SK-N-SH treated with all-trans-retinoic acid at 6 μM for 48 hours (cell line): ENCODE data around the gene GATAD1.

Experiments
- ARNTL ChIP-seq: fragments of 450-650 bp; formaldehyde crosslinking; IDR thresholded peaks from 2 replicates; pipeline ENCODE4 v1.5.0; 2020; ENCODE audit warnings: low read depth, mild to moderate bottlenecking, moderate library complexity, borderline replicate concordance
- TCF4 ChIP-seq: fragments of 250-450 bp; sonication (Bioruptor Pico); IDR thresholded peaks from 2 replicates; pipeline ENCODE4 v1.8.0; 2021; ENCODE audit warnings: mild to moderate bottlenecking, moderate library complexity, borderline replicate concordance
- ZFP3 ChIP-seq: fragments of 250-450 bp; sonication (Bioruptor Pico); IDR thresholded peaks from 2 replicates; pipeline ENCODE4 v1.5.0; 2020; ENCODE audit warnings: mild to moderate bottlenecking, moderate library complexity
- TF ChIP-seq, protein P1 (sequence below): fragments of 250-450 bp; sonication (Bioruptor Pico); IDR thresholded peaks from 2 replicates; pipeline ENCODE4 v1.8.0; 2021; ENCODE audit warnings: low read depth, mild to moderate bottlenecking, moderate library complexity, borderline replicate concordance
- TF ChIP-seq, protein P2 (sequence below): fragments of 250-450 bp; sonication (Bioruptor Pico); IDR thresholded peaks from 2 replicates; pipeline ENCODE4 v1.8.0; 2020; ENCODE audit warnings: mild to moderate bottlenecking, moderate library complexity, borderline replicate concordance

DNA sequence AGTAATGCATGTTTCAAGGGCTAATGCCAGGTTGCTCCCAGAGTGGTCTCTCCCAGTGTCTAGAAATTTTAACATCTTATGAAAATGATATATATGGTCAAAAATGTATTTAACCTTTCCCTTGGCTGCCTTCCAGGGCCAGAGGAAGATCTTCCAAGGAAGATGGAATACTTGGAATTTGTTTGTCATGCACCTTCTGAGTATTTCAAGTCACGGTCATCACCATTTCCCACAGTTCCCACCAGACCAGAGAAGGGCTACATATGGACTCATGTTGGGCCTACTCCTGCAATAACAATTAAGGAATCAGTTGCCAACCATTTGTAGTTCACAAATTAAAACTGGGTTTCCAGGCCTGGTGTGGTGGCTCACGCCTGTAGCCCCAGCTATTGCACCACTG lies 9.0 kb downstream of the GATAD1 start:
- TF ChIP-seq TCF4 (CRISPR knock-in tag), result no peak
- no peak for TF ChIP-seq ARNTL (CRISPR knock-in tag)
- TF ChIP-seq, protein P1, sequence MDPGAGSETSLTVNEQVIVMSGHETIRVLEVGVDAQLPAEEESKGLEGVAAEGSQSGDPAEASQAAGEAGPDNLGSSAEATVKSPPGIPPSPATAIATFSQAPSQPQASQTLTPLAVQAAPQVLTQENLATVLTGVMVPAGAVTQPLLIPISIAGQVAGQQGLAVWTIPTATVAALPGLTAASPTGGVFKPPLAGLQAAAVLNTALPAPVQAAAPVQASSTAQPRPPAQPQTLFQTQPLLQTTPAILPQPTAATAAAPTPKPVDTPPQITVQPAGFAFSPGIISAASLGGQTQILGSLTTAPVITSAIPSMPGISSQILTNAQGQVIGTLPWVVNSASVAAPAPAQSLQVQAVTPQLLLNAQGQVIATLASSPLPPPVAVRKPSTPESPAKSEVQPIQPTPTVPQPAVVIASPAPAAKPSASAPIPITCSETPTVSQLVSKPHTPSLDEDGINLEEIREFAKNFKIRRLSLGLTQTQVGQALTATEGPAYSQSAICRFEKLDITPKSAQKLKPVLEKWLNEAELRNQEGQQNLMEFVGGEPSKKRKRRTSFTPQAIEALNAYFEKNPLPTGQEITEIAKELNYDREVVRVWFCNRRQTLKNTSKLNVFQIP (CRISPR knock-in tag), result no peak
- TF ChIP-seq ZFP3 (CRISPR knock-in tag), result no peak
- TF ChIP-seq, protein P2, sequence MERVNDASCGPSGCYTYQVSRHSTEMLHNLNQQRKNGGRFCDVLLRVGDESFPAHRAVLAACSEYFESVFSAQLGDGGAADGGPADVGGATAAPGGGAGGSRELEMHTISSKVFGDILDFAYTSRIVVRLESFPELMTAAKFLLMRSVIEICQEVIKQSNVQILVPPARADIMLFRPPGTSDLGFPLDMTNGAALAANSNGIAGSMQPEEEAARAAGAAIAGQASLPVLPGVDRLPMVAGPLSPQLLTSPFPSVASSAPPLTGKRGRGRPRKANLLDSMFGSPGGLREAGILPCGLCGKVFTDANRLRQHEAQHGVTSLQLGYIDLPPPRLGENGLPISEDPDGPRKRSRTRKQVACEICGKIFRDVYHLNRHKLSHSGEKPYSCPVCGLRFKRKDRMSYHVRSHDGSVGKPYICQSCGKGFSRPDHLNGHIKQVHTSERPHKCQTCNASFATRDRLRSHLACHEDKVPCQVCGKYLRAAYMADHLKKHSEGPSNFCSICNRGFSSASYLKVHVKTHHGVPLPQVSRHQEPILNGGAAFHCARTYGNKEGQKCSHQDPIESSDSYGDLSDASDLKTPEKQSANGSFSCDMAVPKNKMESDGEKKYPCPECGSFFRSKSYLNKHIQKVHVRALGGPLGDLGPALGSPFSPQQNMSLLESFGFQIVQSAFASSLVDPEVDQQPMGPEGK, result no peak
